BLaER1 treated with 17β-estradiol and CSF1 and Interleukin-3, amounts not matched to agents 10 nM and 100 nM (cell line): ENCODE data around the gene GARNL3.

Source experiments
- H3K27ac ChIP-seq, 11 experiments: shearing (Covaris generic); formaldehyde crosslinking; 2 replicates each; pipeline ENCODE4 v1.8.1; 2022
- H3K27me3 ChIP-seq, 11 experiments: shearing (Covaris generic); formaldehyde crosslinking; 2 replicates each; pipeline ENCODE4 v1.8.1; 2022
- H3K36me3 ChIP-seq, 11 experiments: shearing (Covaris generic); formaldehyde crosslinking; 2 replicates each; pipeline ENCODE4 v1.8.1; 2022
- H3K4me1 ChIP-seq, 10 experiments: shearing (Covaris generic); formaldehyde crosslinking; 2 replicates each; pipeline ENCODE4 v1.8.1; 2022
- H3K4me2 ChIP-seq, 11 experiments: shearing (Covaris generic); formaldehyde crosslinking; 2 replicates each; pipeline ENCODE4 v1.8.1; 2022
- H3K4me3 ChIP-seq, 10 experiments: shearing (Covaris generic); formaldehyde crosslinking; 2 replicates each; pipeline ENCODE4 v1.8.1; 2022
- H3K9ac ChIP-seq, 11 experiments: shearing (Covaris generic); formaldehyde crosslinking; 2 replicates each; pipeline ENCODE4 v1.8.1; 2022
- H3K9me3 ChIP-seq, 11 experiments: shearing (Covaris generic); formaldehyde crosslinking; replicated peaks in 1 of 11; 2 replicates each; pipeline ENCODE4 v1.8.1; 2022
- H4K20me1 ChIP-seq, 11 experiments: shearing (Covaris generic); formaldehyde crosslinking; 2 replicates each; pipeline ENCODE4 v1.8.1; 2022
- Cebpa-rat ChIP-seq, 11 experiments: shearing (Covaris generic); IDR thresholded peaks; 2 replicates each; pipeline ENCODE4 v1.8.1; 2022

GARNL3 gene

DNA sequence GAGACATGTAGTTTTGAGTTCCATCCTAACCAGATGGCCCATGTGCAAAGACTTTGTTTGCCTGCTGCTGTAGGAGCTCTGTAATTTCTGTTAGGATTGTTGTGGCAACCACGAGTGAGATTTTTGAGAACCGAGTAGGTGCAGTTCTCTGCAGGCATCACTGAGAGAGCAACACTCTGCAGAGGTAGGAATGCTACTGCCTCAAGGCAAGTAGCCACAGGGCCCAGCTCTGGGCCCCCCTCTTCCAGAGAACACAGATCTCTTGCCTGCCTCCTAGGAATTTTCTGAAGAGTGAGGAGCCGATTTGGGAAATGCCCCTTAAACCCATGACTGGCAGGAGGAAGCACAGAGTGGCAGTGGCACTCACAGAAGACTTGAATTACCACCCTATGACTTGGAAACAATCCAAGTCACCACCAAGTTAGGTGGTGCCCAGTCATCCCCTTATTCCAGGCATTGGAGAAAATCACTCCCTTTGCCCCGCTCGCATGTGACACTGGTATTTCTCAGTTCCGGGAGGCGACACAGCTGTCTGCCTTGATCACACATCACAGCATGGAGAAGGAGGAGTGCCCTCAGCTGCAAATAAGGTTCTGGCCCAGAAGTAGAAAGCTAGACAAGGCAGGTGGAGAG is 79.9 kb downstream of the GARNL3 start:
- TF ChIP-seq Cebpa-rat (IDR thresholded peaks at IDR 0.05), result no peak
- no peak overlapping the region for H3K27ac ChIP-seq
- peaks cover 0 to 19% (median 0%) of the 10 kb centered on the region in 11 experiments; a peak in 5 of 22 replicates for H3K36me3 ChIP-seq

GRCh38 chr9:127345566-127345965 is 81.0 kb downstream of the GARNL3 start:
- no peak overlapping the region for H3K27ac ChIP-seq
- peaks cover 0 to 8% (median 0%) of the 10 kb centered on the region in 11 experiments; a peak in 2 of 22 replicates for H3K36me3 ChIP-seq
- no peak overlapping the region for H3K4me3 ChIP-seq
- H3K27me3 ChIP-seq, result no peaks in the 10 kb centered on the region
- H4K20me1 ChIP-seq, result no peaks in the 10 kb centered on the region
- H3K4me2 ChIP-seq, result no peak overlapping the region
- no peaks in the 10 kb centered on the region for H3K4me1 ChIP-seq
- H3K9me3 ChIP-seq, result no peaks in the 10 kb centered on the region
- TF ChIP-seq Cebpa-rat (IDR thresholded peaks at IDR 0.05), result no peak
- no peak overlapping the region for H3K9ac ChIP-seq

More for the DNA sequence above, 79.9 kb downstream of the GARNL3 start:
- Histone ChIP-seq H3K27me3 (no peaks in the 10 kb centered on the region), H3K4me1 (no peaks in the 10 kb centered on the region), H3K4me2 (no peak overlapping the region), H3K9me3 (no peaks in the 10 kb centered on the region), H3K9ac (no peak overlapping the region), H4K20me1 (no peaks in the 10 kb centered on the region), H3K4me3 (no peak overlapping the region)

- Histone ChIP-seq H3K4me2 (no peak overlapping the region), H3K36me3 (0 out of 22 replicates have a peak, but pooled peaks cover 0 to 7% (median 0%) of the 10 kb centered on the region in 11 experiments), H3K27me3 (no peaks in the 10 kb centered on the region), H3K9me3 (no peaks in the 10 kb centered on the region), H3K27ac (no peak overlapping the region), H3K4me3 (no peak overlapping the region), H3K4me1 (no peaks in the 10 kb centered on the region), H3K9ac (no peak overlapping the region), H4K20me1 (no peaks in the 10 kb centered on the region)
- TF ChIP-seq Cebpa-rat (IDR thresholded peaks at IDR 0.05), result no peak
Measured at GRCh38 chr9:127346584-127346983, 82.0 kb downstream of the GARNL3 start.

- no peak overlapping the region for H3K27ac ChIP-seq
- no peak for TF ChIP-seq Cebpa-rat (IDR thresholded peaks at IDR 0.05)
- H4K20me1 ChIP-seq, result no peaks in the 10 kb centered on the region
- no peak overlapping the region for H3K4me2 ChIP-seq
- H3K9me3 ChIP-seq, result no peaks in the 10 kb centered on the region
- no peaks in the 10 kb centered on the region for H3K4me1 ChIP-seq
- H3K9ac ChIP-seq, result no peak overlapping the region
- no peak overlapping the region for H3K4me3 ChIP-seq
- no peaks in the 10 kb centered on the region for H3K27me3 ChIP-seq
- H3K36me3 ChIP-seq, result 0 out of 22 replicates have a peak, but pooled peaks cover 0 to 7% (median 0%) of the 10 kb centered on the region in 11 experiments
Measured at GRCh38 chr9:127347831-127348776, 83.5 kb downstream of the GARNL3 start.

DNA sequence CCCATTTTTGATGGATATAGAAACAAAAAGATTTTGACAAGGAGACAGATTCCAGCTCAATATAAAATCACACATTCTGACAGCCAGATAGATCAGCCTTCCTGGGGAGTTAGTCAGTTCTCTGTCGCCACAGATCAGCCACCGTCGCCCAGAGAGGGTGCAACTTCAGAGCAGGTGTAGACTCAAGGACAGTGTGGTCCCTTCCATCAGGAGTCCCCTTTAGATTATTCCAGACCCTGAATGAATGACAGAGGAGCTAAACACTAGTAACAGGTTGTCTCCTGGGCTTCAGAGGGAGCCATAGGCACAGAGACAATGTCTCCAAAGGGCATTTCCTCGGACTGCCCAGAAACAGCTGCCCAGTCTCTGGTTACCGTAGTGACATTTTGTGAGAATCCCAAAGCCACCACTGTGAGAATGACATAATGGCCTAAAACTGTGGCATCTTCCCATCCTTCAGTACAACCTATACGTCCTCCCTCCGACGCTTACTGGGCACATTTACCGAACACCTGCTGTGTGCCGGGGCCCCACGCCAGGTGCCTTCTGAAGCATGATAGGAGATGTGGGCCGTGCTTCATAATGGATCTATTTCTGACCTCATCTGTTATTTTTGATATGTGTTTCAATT is 85.0 kb downstream of the GARNL3 start:
- H3K36me3 ChIP-seq, result 0 out of 22 replicates have a peak, but pooled peaks cover 0 to 3% (median 0%) of the 10 kb centered on the region in 11 experiments
- TF ChIP-seq Cebpa-rat (IDR thresholded peaks at IDR 0.05), result no peak
- peaks cover 0 to 10% (median 7%) of the 10 kb centered on the region in 10 experiments; a peak in 13 of 20 replicates for H3K4me1 ChIP-seq

GRCh38 chr9:127351182-127352166 is 86.9 kb downstream of the GARNL3 start:
- Histone ChIP-seq H3K9ac (no peak overlapping the region), H3K27ac (no peak overlapping the region), H3K9me3 (no peaks in the 10 kb centered on the region), H3K4me3 (no peak overlapping the region), H4K20me1 (no peaks in the 10 kb centered on the region), H3K36me3 (no peaks in the 10 kb centered on the region), H3K27me3 (0 out of 22 replicates have a peak, but pooled peaks cover 0 to 3% (median 0%) of the 10 kb centered on the region in 11 experiments), H3K4me2 (no peak overlapping the region), H3K4me1 (peaks cover 0 to 10% (median 7%) of the 10 kb centered on the region in 10 experiments; a peak in 13 of 20 replicates)
- no peak for TF ChIP-seq Cebpa-rat (IDR thresholded peaks at IDR 0.05)

More for the DNA sequence above, 85.0 kb downstream of the GARNL3 start:
- Histone ChIP-seq H3K27ac (no peak overlapping the region), H3K9ac (no peak overlapping the region), H3K9me3 (no peaks in the 10 kb centered on the region), H3K4me3 (no peak overlapping the region), H4K20me1 (no peaks in the 10 kb centered on the region), H3K4me2 (no peak overlapping the region), H3K27me3 (0 out of 22 replicates have a peak, but pooled peaks cover 0 to 3% (median 0%) of the 10 kb centered on the region in 11 experiments)

DNA sequence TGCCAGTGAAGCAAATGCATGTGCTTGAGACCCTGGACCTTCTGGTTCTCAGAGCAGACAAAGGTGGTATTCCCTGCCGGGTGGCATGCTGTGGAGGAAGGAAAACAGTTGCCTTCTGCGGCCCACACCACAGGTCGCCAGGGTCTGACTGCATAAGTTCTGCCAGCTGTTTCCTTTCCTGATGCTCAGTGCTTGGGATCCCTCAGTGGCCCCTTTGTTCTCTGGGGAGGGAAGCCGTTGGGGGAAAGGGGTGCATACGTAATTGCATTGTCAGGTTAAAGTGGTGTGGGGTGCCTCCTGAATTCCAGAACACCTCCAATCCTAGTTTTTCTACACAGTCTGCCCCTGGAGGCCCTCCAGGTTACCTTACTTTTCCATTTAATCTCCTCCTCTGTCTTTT is 89.3 kb downstream of the GARNL3 start:
- Histone ChIP-seq H3K27ac (no peak overlapping the region), H3K4me3 (no peak overlapping the region)

DNA sequence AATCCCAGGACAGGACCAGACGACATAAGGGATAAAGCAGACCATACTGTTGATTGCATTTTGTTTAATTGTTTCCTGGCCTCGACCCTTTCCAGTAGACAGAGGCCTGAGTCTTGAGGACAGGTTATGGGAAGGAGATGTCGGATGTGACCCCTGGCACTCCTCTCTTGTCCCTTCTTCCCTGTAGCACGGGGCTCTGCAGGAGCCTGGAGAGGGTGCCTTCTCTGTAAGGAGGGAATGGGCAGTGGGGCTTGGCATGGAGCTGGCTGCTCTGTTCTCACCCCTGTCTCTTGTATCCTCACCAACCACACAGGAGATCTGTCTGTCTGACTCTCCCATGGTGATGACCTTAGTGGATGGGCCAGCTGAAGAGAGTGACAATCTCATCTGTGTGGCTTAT is 92.3 kb downstream of the GARNL3 start:
- peaks cover 9 to 28% (median 19%) of the 10 kb centered on the region in 10 experiments for H3K4me1 ChIP-seq
- H3K4me3 ChIP-seq, result no peak overlapping the region
- 0 out of 22 replicates have a peak, but pooled peaks cover 0 to 3% (median 0%) of the 10 kb centered on the region in 11 experiments for H3K27me3 ChIP-seq
- no peaks in the 10 kb centered on the region for H4K20me1 ChIP-seq
- H3K9ac ChIP-seq, result no peak overlapping the region
- H3K4me2 ChIP-seq, result no peak overlapping the region
- H3K27ac ChIP-seq, result no peak overlapping the region
- no peaks in the 10 kb centered on the region for H3K9me3 ChIP-seq
- no peaks in the 10 kb centered on the region; a peak in 1 of 22 replicates for H3K36me3 ChIP-seq
- no peak for TF ChIP-seq Cebpa-rat (IDR thresholded peaks at IDR 0.05)

More for the DNA sequence above, 89.3 kb downstream of the GARNL3 start:
- Histone ChIP-seq H3K4me1 (peaks cover 0 to 10% (median 7%) of the 10 kb centered on the region in 10 experiments; a peak in 13 of 20 replicates), H4K20me1 (no peaks in the 10 kb centered on the region), H3K4me2 (peak overlapping the region in 8 of 11 experiments; percentile 25 to 57 (median 41); a peak in 13 of 22 replicates), H3K9ac (no peak overlapping the region), H3K36me3 (no peaks in the 10 kb centered on the region; a peak in 1 of 22 replicates), H3K9me3 (no peaks in the 10 kb centered on the region), H3K27me3 (0 out of 22 replicates have a peak, but pooled peaks cover 0 to 3% (median 0%) of the 10 kb centered on the region in 11 experiments)
- no peak for TF ChIP-seq Cebpa-rat (IDR thresholded peaks at IDR 0.05)
